ENCODE measurements around the gene TBL1X.
A peak's percentile ranks its signal among the peaks of the same experiment; 100 is the strongest.

The TBL1X gene

GRCh38 chrX:9628779-9629493 is 164.1 kb downstream of the TBL1X start:
- no peak for DNase-seq (ENCODE audit: low spot score)

DNA sequence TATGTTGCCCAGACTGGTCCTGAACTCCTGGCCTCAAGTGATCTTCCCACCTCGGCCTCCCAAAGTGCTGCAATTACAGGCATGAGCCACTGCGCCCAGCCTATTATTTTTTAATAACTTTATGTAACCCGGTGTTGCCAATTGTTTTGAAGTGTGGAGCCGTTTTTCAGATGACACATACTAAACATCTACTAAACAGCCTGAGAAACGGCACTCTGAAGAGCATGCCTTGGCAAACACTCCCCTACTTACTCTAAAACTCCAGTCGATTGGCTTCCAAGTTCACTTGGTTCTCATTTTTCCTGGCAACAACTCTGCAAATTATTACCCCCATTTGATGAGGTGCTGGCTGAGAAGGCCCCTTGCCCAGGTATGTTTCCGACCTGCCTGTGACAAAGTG is 169.7 kb downstream of the TBL1X start:
- DNase-seq (ENCODE audit: low spot score) = no peak

DNA sequence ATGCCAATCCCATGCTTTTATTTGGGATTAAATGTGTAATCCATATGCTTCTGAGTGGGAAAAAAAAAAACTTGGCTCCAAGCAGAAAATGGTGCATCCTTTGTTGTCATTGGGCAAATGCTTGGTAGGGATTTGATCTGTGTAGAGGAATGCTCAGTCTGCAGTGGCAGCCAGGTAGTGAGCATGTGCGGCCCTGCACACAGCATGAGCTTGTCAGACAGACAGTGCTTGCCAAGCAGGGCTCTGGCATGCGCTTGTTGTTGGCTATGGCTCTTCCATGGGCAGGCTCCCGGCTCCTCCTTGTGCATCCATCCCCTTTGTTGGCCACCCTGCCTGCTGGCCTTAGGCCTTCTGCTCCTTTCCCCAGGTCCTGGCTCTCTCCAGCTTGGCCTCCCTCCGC is 170.5 kb downstream of the TBL1X start:
- no peak for DNase-seq (ENCODE audit: low spot score)

DNA sequence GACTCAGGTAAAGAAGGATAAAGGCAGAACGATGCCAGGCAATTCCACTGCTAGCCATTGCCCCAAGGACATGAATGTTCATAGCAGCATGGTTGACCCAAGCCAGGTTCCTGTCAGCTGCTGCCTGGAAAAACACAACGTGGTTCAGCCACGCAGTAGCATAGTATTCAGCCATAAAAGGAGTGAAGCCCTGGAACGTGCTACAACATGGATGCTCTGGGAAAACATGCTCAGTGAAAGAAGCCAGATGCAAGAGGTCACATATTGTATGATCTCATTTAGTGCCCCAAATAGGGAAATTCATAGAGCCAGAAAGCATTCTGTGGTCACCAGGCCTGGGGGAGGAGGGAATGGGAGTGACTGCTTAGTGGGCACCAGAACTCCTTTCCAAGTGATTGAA is 170.9 kb downstream of the TBL1X start:
- no peak for DNase-seq (ENCODE audit: low spot score)

GRCh38 chrX:9638871-9639270 is 174.0 kb downstream of the TBL1X start:
- DNase-seq (ENCODE audit: low spot score) = no peak

- no peak for DNase-seq (ENCODE audit: low spot score)
Measured at GRCh38 chrX:9642270-9642995, 177.6 kb downstream of the TBL1X start.

DNA sequence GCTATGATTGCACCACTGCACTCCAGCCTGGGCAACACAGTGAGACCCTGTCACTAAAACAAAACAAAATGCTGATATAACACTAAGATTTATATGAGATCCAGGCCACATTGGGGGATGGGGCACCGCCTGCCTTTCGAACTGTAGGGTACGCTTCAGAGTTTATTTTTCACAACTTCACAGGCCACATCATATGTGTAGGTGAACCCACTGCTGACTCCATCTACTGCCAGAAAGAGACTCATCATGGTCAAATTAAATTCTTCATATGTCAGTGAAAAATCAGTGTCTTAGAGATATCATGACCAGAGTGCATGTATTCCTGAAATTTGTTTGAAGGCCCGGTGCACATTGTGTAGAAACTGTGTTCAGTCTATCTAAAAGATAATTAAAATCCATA is 178.9 kb downstream of the TBL1X start:
- DNase-seq (ENCODE audit: low spot score) = no peak

GRCh38 chrX:9644335-9644734 is 179.5 kb downstream of the TBL1X start:
- DNase-seq (ENCODE audit: low spot score) = no peak

DNA sequence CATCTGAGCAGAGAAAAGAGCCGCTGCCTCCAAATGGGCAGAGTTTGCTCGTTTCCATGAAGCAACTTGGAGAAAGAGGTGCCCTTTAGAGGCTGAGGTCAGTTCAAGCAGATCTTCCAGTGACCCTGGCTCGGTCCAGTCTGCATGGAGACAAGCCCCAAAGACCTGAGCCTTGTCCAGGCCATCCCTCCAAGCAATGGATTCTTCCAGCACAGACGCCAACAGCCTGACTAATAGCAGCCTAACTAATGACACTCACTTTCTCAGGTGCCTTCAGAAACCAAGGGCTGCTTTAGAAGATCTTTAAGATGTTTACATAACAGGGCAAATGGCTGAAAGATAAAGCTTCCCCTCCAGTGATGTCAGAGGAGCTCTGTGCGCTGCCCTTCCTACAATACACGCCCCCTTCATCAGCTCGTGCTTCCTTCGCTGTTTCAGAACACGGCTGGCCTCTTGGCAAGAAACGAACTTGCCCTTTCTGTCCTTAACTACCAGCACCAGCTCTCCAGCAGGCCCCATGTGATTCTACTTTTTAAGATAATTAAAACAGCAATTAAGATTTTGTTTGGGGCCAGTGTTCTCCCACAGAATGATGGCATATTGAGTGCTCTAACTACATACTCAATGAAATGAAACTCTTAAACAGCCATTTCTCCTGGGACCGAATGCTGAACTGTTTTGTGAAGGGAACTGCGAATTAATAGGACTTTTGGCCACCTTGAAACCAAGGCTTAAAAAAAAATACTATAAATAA is 181.8 kb downstream of the TBL1X start:
- no peak for DNase-seq (ENCODE audit: low spot score)

DNA sequence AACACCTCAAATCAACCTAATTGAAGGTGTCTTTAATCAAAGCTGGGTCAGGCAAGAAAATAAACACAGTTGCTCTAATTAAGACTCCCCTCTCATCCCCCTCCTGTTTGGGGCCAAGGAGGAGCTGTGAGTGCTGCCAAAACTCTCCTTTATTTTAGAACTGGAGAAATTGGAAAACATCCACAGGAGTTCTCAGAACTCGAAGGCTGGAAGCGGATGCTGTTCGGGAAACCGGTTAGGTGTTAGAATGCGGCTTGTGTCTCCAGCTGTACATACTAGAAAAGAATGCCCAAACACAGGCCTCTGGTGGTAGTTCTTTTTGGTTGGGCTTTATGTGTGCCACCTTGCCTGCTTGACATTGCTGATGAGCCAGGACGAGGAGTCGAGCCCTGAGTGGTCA is 182.6 kb downstream of the TBL1X start:
- no peak for DNase-seq (ENCODE audit: low spot score)

DNA sequence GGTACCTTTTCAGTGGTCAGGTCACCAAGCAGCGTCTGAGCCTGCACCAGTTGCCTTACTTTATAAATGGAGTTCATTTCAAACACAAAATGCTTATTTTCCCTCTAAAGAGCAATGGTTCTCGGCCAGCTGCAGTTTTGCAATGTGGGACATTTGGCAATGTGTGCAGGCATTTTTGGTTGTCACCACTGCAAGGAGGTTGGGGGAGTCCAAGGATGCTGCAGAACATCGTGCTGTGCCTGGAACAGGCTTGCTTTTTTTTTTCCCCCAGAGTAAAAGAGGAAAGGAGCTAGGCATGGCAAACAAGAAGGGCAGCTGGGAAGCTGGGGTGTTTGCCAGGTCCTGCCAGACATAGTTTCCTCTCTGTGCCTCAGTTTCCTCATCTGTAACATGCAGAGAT is 185.2 kb downstream of the TBL1X start:
- no peak for DNase-seq (ENCODE audit: low spot score)

GRCh38 chrX:9651737-9652136 is 186.9 kb downstream of the TBL1X start:
- no peak for DNase-seq (ENCODE audit: low spot score)

DNA sequence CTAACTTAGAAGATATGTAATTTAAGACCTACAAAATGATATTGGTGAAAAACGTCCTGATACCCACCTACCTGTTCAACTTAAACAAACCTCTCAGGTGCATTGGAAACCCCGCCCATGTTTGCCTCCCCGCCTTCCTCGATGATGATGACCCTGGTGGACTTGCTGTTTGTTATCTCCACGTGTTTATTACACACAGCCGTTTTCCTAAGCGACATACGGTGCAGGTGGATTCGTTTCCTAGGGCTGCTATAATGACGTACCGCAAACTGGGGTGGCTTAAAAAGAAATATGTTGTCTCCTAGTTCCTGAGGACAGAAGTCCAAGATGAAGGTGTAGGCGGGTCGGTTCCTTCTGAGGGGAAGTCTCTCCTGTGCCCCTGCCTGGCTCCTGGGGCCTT is 190.1 kb downstream of the TBL1X start:
- no peak for DNase-seq (ENCODE audit: low spot score)

DNA sequence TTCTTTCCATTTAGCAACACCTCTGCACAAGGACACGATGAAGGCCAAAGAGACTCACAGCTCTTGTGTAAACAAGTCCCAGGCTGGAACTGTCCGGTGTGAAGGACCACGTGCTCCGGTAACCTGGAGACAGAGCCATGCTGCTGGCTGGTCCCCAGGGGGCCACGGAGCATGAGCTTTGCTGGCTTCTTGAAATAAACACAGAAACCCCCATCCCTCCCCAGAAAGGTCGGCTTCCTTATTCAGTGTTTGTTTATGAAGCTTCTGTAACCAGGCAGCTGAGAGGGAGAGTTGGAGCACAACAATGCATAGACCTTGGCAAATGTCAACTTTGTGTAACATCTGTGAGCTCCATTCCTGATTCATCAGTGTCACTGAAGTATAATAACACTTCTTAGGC is 191.4 kb downstream of the TBL1X start:
- no peak for DNase-seq (ENCODE audit: low spot score)

GRCh38 chrX:9656871-9657270 is 192.0 kb downstream of the TBL1X start:
- DNase-seq (ENCODE audit: low spot score) = no peak

GRCh38 chrX:9657590-9658256 is 192.9 kb downstream of the TBL1X start:
- no peak for DNase-seq (ENCODE audit: low spot score)

- no peak for DNase-seq (ENCODE audit: low spot score)
Measured at GRCh38 chrX:9658409-9658808, 193.6 kb downstream of the TBL1X start.

DNA sequence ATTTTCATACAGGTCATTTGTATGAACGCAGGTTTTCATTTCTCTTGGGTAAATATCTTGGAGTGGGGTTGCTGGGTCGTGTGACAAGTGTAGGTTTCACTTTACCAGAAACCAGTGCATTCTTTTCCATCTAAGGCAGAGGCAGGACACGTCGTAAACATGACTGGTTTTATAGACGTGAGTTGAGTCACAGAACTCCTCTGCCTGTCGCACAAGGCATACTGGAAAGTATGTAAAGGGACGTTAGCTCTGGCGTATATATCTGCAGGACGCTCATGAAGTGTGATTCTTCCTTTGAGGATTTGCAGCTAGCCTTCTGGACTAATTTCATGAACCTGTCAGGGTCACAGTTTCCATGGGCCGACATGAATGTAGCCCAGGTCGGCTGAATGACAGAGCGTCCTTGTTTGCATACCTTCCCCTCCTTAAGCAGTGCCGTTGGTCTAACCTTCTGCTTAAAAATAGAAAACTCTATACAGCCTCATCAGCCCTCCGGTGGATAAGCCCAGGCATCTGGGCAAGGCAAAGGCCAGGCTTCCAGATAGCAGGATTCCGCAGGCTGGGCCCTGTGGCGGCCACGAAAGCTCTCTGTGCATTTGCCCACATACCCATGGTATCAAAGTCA is 194.8 kb downstream of the TBL1X start:
- DNase-seq (ENCODE audit: low spot score) = no peak

DNA sequence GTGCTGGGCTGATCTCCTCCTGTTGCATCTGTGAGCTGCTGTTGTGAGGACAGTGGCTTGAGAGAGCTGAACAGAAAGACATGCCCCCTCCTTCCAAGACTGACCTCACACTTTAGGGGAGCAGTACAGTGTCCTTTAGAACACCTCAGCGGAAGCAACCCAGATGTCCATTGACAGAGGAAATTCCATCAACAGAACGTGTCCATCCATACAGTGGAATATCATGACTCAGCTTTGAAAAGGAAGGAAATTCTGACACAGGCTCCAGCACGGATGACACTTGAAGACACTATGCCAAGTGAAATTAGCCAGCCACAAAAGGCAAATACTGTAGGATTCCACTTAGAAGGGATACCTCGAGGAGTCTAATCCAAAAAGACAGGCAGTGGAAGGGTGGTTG is 197.3 kb downstream of the TBL1X start:
- DNase-seq (ENCODE audit: low spot score) = peak; percentile 43

- no peak for DNase-seq (ENCODE audit: low spot score)
Measured at GRCh38 chrX:9663216-9663615, 198.4 kb downstream of the TBL1X start.

- no peak for DNase-seq (ENCODE audit: low spot score)
Measured at GRCh38 chrX:9664224-9664623, 199.4 kb downstream of the TBL1X start.

DNA sequence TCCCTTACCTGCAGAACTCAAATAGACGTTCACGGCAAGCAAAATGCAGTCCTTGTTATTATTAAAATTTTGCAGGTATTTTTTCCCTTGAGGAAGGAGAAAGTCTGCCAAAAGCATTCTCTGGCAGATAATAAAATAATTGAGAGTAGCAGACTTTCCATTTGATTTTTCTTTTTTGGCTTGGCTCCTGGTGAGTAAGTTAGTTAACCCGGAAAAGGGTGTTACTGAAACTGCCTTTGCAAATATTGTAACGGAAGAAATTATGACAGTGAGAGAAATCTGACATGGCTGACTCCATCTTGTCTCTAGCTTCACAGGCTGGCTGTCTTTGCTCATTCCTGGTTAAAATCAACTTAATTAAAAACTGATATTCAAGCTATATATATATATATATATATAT is 200.3 kb downstream of the TBL1X start:
- no peak for DNase-seq (ENCODE audit: low spot score)
